CD4-positive, alpha-beta memory T cell (primary cell): Measurements from ENCODE around the gene ANKRD11. TPM values are rescaled to one million over a fixed set of nuclear protein-coding genes. Genes with fewer than 3 reads are reported as not detected.
"Not testable (repeated sequence)": the region's sequence is repeated elsewhere in the genome, so short reads cannot be mapped to it uniquely, and the experiment has no call there.

Experiments used
- CTCF ChIA-PET: fragments of 350-600 bp; sonication (Branson Sonifier 250); formaldehyde crosslinking; loops from one replicate; lab custom pipeline; 2021; ENCODE audit warnings: inconsistent platforms; ENCODE audit not compliant: partially characterized antibody; lab: Charles Lee
- POLR2A ChIA-PET: fragments of 350-600 bp; sonication (Branson Sonifier 250); formaldehyde crosslinking; loops from one replicate; lab custom pipeline; 2021; ENCODE audit not compliant: partially characterized antibody; lab: Charles Lee
- DNase-seq, 5 donors: peaks; one replicate each; pipeline versions ENCODE4 v3.0.0 to v3.0.0-alpha.2; 2020 to 2022; ENCODE audit warnings: mixed read lengths in 1 of 5
- H3K27ac ChIP-seq: one replicate; pipeline ENCODE4 v1.7.0; 2013; ENCODE audit warnings: low read depth, low read length
- H3K27me3 ChIP-seq: 2 replicates; pipeline ENCODE4 v1.7.0; 2013; ENCODE audit warnings: mild to moderate bottlenecking, low read length, moderate library complexity; ENCODE audit not compliant: insufficient read depth
- H3K36me3 ChIP-seq: 2 replicates; pipeline ENCODE4 v1.7.0; 2013; ENCODE audit warnings: mild to moderate bottlenecking, low read length, moderate library complexity; ENCODE audit not compliant: insufficient read depth
- H3K4me1 ChIP-seq: 2 replicates; pipeline ENCODE4 v1.7.0; 2013; ENCODE audit warnings: mild to moderate bottlenecking, low read length, moderate library complexity; ENCODE audit not compliant: insufficient read depth
- H3K4me3 ChIP-seq, 2 donors: one replicate each; pipeline ENCODE4 v1.7.0; 2013; ENCODE audit warnings: low read length in 2 of 2, mild to moderate bottlenecking in 1 of 2
- H3K9me3 ChIP-seq, 2 donors: one replicate each; pipeline ENCODE4 v1.7.0; 2013; ENCODE audit warnings: low read length in 2 of 2, control low read depth in 1 of 2; ENCODE audit not compliant: control insufficient read depth in 1 of 2
- H3K27ac Mint-ChIP-seq, 7 donors: one replicate each; pipeline ENCODE4 v1.8.0; 2020 to 2021; ENCODE audit warnings: mixed read lengths in 7 of 7, mild to moderate bottlenecking in 6 of 7, inconsistent platforms in 3 of 7, moderate library complexity in 3 of 7
- H3K27me3 Mint-ChIP-seq, 2 donors: one replicate each; pipeline ENCODE4 v1.8.0; 2020 to 2021; ENCODE audit warnings: mixed read lengths in 2 of 2
- H3K36me3 Mint-ChIP-seq, 2 donors: one replicate each; pipeline ENCODE4 v1.8.0; 2020 to 2021; ENCODE audit warnings: mixed read lengths in 2 of 2, inconsistent platforms in 1 of 2, mild to moderate bottlenecking in 1 of 2
- H3K4me1 Mint-ChIP-seq, 4 donors: one replicate each; pipeline ENCODE4 v1.8.0; 2020 to 2021; ENCODE audit warnings: mixed read lengths in 4 of 4, mild to moderate bottlenecking in 1 of 4
- H3K4me3 Mint-ChIP-seq, 8 donors: one replicate each; pipeline ENCODE4 v1.8.0; 2020 to 2021; ENCODE audit warnings: mixed read lengths in 8 of 8, mild to moderate bottlenecking in 7 of 8, moderate library complexity in 6 of 8, inconsistent platforms in 3 of 8
- H3K9me3 Mint-ChIP-seq, 8 donors: one replicate each; pipeline ENCODE4 v1.8.0; 2020 to 2021; ENCODE audit warnings: mixed read lengths in 8 of 8, mild to moderate bottlenecking in 5 of 8, inconsistent platforms in 3 of 8, moderate library complexity in 1 of 8
- intact Hi-C: fragments of 100-400 bp; cut with micrococcal nuclease; formaldehyde crosslinking; loops from one replicate; pipeline ENCODE4 v1.15.1; 2023
- polyA plus RNA-seq, 2 donors: library from polyadenylated mRNA; unstranded; fragments of 300-500 nt; fragmentation: Illumina TruSeq; gene quantifications; one replicate each; pipeline ENCODE4 v1.2.3, GENCODE V29; 2021
- total RNA-seq, 2 experiments: library from RNA; stranded (reverse); gene quantifications; one replicate each; pipeline ENCODE4 v1.2.3, GENCODE V29; 2021

ANKRD11 gene
- total and polyA plus RNA-seq, 4 experiments from 2014 or later = 3.9 to 246 (median 140) TPM

- no peak overlapping the region for H3K27ac ChIP-seq
- no peaks in the 10 kb centered on the region for H3K27me3 Mint-ChIP-seq
- H3K27ac Mint-ChIP-seq = peak overlapping the region in 1 of 7 donors; percentile 38
- DNase-seq = no peak
- peaks cover 34 to 57% of the 10 kb centered on the region in 2 donors for H3K36me3 Mint-ChIP-seq
- H3K9me3 ChIP-seq = no peaks in the 10 kb centered on the region
- intact Hi-C loops = no loop called here
- H3K36me3 ChIP-seq = peaks cover 72% of the 10 kb centered on the region
- no peak overlapping the region for H3K4me3 ChIP-seq
- no peaks in the 10 kb centered on the region for H3K4me1 ChIP-seq
- no peaks in the 10 kb centered on the region for H3K27me3 ChIP-seq
- CTCF ChIA-PET = interaction anchor here (1.3 kb wide), 1 partner anchor 18 kb away, joined by 4 read pairs; no protein-coding TSS in a partner anchor
- no peak overlapping the region for H3K4me3 Mint-ChIP-seq
- peaks cover 0 to 4% (median 0%) of the 10 kb centered on the region in 8 donors for H3K9me3 Mint-ChIP-seq
- POLR2A ChIA-PET = interaction anchor here (1.0 kb wide), 1 partner anchor 24 kb away, joined by 4 read pairs; no protein-coding TSS in a partner anchor
- H3K4me1 Mint-ChIP-seq = peaks cover 0 to 4% (median 0%) of the 10 kb centered on the region in 4 donors
Observed at GRCh38 chr16:89270666-89271345, 219.6 kb downstream of the ANKRD11 start.

DNA sequence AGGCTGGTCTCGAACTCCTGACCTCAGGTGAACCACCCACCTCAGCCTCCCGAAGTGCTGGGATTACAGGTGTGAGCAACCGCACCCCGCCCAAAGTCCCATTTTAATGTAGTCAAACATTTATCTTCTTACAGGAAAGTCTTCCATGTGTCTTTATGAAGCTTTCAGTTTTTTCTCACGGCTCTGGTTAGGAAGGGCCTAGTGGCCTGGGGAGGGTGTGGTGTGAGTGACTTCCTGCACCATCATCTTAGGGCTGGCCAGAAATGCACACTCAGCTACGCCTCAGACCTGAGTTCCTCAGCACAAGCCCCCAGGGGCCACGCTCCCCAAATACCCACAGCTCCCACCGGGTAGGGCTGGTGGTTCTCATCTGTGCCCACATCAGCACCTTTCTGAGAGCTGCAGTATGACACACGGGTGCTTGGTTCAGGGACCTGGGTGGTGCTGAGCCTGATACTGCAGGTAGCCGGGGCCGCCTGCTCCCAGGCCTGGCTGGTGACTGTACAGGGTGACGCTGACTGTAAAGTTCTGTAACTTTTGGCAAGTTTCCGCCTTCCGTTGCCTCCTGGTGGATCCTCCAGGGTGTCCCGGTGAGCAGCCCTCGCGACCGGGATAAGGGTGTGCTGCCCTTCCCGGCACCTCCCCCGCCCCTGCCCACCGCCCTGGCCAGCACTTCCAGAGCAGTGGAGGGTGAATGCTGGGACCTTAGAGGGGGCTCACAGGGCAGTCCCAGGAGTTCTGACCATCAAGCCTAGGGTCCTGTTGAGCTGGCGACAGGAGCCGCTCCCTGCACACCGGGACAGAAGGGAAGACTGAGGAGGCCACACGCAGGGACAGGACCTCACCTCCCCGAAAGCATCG is 220.3 kb downstream of the ANKRD11 start:
- Mint-ChIP-seq H3K4me3 (no peak overlapping the region), H3K9me3 (peaks cover 0 to 4% (median 0%) of the 10 kb centered on the region in 8 donors), H3K4me1 (peaks cover 0 to 4% (median 0%) of the 10 kb centered on the region in 4 donors), H3K27me3 (no peaks in the 10 kb centered on the region), H3K27ac (peak overlapping the region in 1 of 7 donors; percentile 38), H3K36me3 (peaks cover 34 to 54% of the 10 kb centered on the region in 2 donors)
- H3K27me3 ChIP-seq = no peaks in the 10 kb centered on the region
- no peaks in the 10 kb centered on the region for H3K9me3 ChIP-seq
- H3K36me3 ChIP-seq = peaks cover 64% of the 10 kb centered on the region
- H3K4me1 ChIP-seq = no peaks in the 10 kb centered on the region
- ChIA-PET CTCF (interaction anchor here (1.7 kb wide), 1 partner anchor 19 kb away, joined by 4 read pairs; no protein-coding TSS in a partner anchor), POLR2A (interaction anchor here (1.2 kb wide), 1 partner anchor 23 kb away, joined by 6 read pairs; no protein-coding TSS in a partner anchor)
- intact Hi-C loops = no loop called here
- H3K4me3 ChIP-seq = no peak overlapping the region
- H3K27ac ChIP-seq = no peak overlapping the region
- no peak for DNase-seq

GRCh38 chr16:89268987-89269735 is 221.2 kb downstream of the ANKRD11 start:
- Mint-ChIP-seq H3K4me3 (no peak overlapping the region), H3K9me3 (peaks cover 0 to 6% (median 0%) of the 10 kb centered on the region in 8 donors), H3K4me1 (peaks cover 0 to 4% (median 0%) of the 10 kb centered on the region in 4 donors), H3K27ac (peak overlapping the region in 1 of 7 donors; percentile 13), H3K36me3 (peaks cover 34 to 50% of the 10 kb centered on the region in 2 donors), H3K27me3 (no peaks in the 10 kb centered on the region)
- H3K27ac ChIP-seq = no peak overlapping the region
- ChIA-PET CTCF (interaction anchor here (0.7 to 1.7 kb wide), 2 partner anchors 20 to 29 kb away, joined by 3 to 4 read pairs; no protein-coding TSS in a partner anchor), POLR2A (interaction anchor here (1.2 kb wide), 1 partner anchor 22 kb away, joined by 6 read pairs; no protein-coding TSS in a partner anchor)
- no peaks in the 10 kb centered on the region for H3K27me3 ChIP-seq
- H3K36me3 ChIP-seq = peaks cover 56% of the 10 kb centered on the region
- intact Hi-C loops = no loop called here
- no peaks in the 10 kb centered on the region for H3K4me1 ChIP-seq
- no peaks in the 10 kb centered on the region for H3K9me3 ChIP-seq
- H3K4me3 ChIP-seq = no peak overlapping the region
- no peak for DNase-seq

GRCh38 chr16:89268585-89268984 is 221.8 kb downstream of the ANKRD11 start:
- Mint-ChIP-seq H3K27me3 (no peaks in the 10 kb centered on the region), H3K9me3 (peaks cover 0 to 9% (median 0%) of the 10 kb centered on the region in 8 donors), H3K4me1 (peaks cover 0 to 3% (median 0%) of the 10 kb centered on the region in 4 donors), H3K36me3 (peaks cover 31 to 44% of the 10 kb centered on the region in 2 donors), H3K27ac (no peak overlapping the region), H3K4me3 (no peak overlapping the region)
- Histone ChIP-seq H3K27me3 (no peaks in the 10 kb centered on the region), H3K36me3 (peaks cover 50% of the 10 kb centered on the region), H3K27ac (no peak overlapping the region), H3K4me3 (no peak overlapping the region), H3K4me1 (no peaks in the 10 kb centered on the region), H3K9me3 (no peaks in the 10 kb centered on the region)
- ChIA-PET POLR2A (interaction anchor here (1.2 kb wide), 1 partner anchor 21 kb away, joined by 6 read pairs; no protein-coding TSS in a partner anchor), CTCF (interaction anchor here (0.7 to 1.7 kb wide), 2 partner anchors 21 to 28 kb away, joined by 3 to 4 read pairs; no protein-coding TSS in a partner anchor)
- no peak for DNase-seq
- intact Hi-C loops = no loop called here

GRCh38 chr16:89267746-89268145 is 222.6 kb downstream of the ANKRD11 start:
- H3K27me3 ChIP-seq, H3K9me3 ChIP-seq, H3K4me1 Mint-ChIP-seq, H3K27ac ChIP-seq, H3K9me3 Mint-ChIP-seq, intact Hi-C loops, H3K27me3 Mint-ChIP-seq, H3K4me3 Mint-ChIP-seq, H3K4me1 ChIP-seq, CTCF ChIA-PET, H3K27ac Mint-ChIP-seq, H3K4me3 ChIP-seq, DNase-seq: not testable (repeated sequence)
- POLR2A ChIA-PET = interaction anchor here (1.0 kb wide), 1 partner anchor 296 kb away, joined by 3 read pairs; no protein-coding TSS in a partner anchor
- H3K36me3 Mint-ChIP-seq = peaks cover 23 to 36% of the 10 kb centered on the region in 2 donors
- peaks cover 48% of the 10 kb centered on the region for H3K36me3 ChIP-seq

GRCh38 chr16:89266521-89267134 is 223.7 kb downstream of the ANKRD11 start:
- CTCF ChIA-PET = interaction anchor here (1.9 kb wide), 1 partner anchor 23 kb away, joined by 9 read pairs; no protein-coding TSS in a partner anchor

More at GRCh38 chr16:89266521-89267134, 223.7 kb downstream of the ANKRD11 start:
- Histone ChIP-seq H3K4me3 (no peak overlapping the region), H3K27me3 (no peaks in the 10 kb centered on the region), H3K9me3 (no peaks in the 10 kb centered on the region), H3K36me3 (peaks cover 37% of the 10 kb centered on the region), H3K4me1 (no peaks in the 10 kb centered on the region), H3K27ac (no peak overlapping the region)
- Mint-ChIP-seq H3K9me3 (peaks cover 0 to 9% (median 0%) of the 10 kb centered on the region in 8 donors), H3K36me3 (peaks cover 16 to 27% of the 10 kb centered on the region in 2 donors), H3K27ac (peak overlapping the region in 1 of 7 donors; percentile 22), H3K4me1 (peaks cover 0 to 6% (median 1%) of the 10 kb centered on the region in 4 donors), H3K27me3 (no peaks in the 10 kb centered on the region), H3K4me3 (no peak overlapping the region)
- POLR2A ChIA-PET = interaction anchor here (1.0 kb wide), 1 partner anchor 297 kb away, joined by 3 read pairs; no protein-coding TSS in a partner anchor
- no peak for DNase-seq
- intact Hi-C loops = no loop called here
